Measurements from ENCODE around the gene LMBRD2.

DNA sequence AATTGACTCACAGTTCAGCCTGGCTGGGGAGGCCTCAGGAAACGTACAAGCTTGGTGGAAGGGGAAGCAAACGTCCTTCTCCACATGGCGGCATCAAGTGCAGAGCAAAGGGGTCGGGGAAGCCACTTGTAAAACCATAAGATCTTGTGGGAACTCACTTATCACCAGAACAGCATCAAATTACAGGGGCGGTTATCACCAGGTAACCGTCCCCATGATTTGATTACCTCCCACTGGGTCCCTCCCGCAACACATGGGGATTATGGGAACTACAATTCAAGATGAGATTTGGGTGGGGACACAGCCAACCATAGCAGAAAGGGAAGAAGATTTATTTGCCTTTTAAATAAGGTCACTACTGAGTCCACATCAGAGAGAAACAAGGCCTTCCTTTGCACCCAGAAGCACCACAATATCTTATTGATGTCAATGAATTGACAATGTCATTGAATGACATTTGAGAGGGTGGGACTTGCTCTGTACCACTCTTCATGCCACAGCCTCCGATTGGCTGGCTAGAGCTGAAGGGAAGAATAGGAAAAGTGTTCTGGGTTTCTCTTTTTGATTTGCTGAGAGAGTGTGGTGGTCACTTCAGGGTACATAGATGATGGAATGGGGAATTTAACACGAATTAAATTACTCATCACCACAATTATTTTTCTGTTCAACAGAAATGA lies 11.3 kb upstream of the LMBRD2 start:
- TF ChIP-seq, protein P1, sequence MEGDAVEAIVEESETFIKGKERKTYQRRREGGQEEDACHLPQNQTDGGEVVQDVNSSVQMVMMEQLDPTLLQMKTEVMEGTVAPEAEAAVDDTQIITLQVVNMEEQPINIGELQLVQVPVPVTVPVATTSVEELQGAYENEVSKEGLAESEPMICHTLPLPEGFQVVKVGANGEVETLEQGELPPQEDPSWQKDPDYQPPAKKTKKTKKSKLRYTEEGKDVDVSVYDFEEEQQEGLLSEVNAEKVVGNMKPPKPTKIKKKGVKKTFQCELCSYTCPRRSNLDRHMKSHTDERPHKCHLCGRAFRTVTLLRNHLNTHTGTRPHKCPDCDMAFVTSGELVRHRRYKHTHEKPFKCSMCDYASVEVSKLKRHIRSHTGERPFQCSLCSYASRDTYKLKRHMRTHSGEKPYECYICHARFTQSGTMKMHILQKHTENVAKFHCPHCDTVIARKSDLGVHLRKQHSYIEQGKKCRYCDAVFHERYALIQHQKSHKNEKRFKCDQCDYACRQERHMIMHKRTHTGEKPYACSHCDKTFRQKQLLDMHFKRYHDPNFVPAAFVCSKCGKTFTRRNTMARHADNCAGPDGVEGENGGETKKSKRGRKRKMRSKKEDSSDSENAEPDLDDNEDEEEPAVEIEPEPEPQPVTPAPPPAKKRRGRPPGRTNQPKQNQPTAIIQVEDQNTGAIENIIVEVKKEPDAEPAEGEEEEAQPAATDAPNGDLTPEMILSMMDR (optimal IDR thresholded peaks at IDR 0.05 in 1 of 3, IDR thresholded peaks at IDR 0.05 in 1 of 3, conservative IDR thresholded peaks at IDR 0.05 in 1 of 3; ENCODE audit: extremely low read depth in 1 of 3, insufficient read depth in 2 of 3, low read length in 3 of 3): no peak
- no peak for TF ChIP-seq EZH2 (IDR thresholded peaks at IDR 0.05; ENCODE audit: low read length)

Data from keratinocyte (primary cell).